KMS-11 (cell line): ENCODE measurements around the gene STX3.
"Not testable (repeated sequence)": the region's sequence is repeated elsewhere in the genome, so short reads cannot be mapped to it uniquely, and the experiment has no call there.

Experiments used
- H2AFZ ChIP-seq: fragments of 200-600 bp; sonication (generic); 2 replicates; pipeline ENCODE4 v1.6.1; 2016; ENCODE audit warnings: antibody characterized with exemption, mixed run types, low read depth
- H3K27ac ChIP-seq: fragments of 200-600 bp; sonication (generic); 2 replicates; pipeline ENCODE4 v1.6.1; 2016; ENCODE audit warnings: mild to moderate bottlenecking, mixed run types
- H3K27me3 ChIP-seq: fragments of 200-600 bp; sonication (generic); 2 replicates; pipeline ENCODE4 v1.6.1; 2017; ENCODE audit warnings: mild to moderate bottlenecking, low read depth, mixed run types, moderate library complexity; ENCODE audit not compliant: insufficient read depth
- H3K36me3 ChIP-seq: fragments of 200-600 bp; sonication (generic); 2 replicates; pipeline ENCODE4 v1.6.1; 2017; ENCODE audit warnings: mild to moderate bottlenecking, mixed run types; ENCODE audit not compliant: insufficient read depth
- H3K4me1 ChIP-seq: fragments of 200-600 bp; sonication (generic); 2 replicates; pipeline ENCODE4 v1.6.1; 2016; ENCODE audit warnings: mild to moderate bottlenecking, low read depth, mixed run types; ENCODE audit not compliant: poor library complexity, severe bottlenecking
- H3K4me2 ChIP-seq: fragments of 200-600 bp; sonication (generic); 2 replicates; pipeline ENCODE4 v1.7.0; 2016; ENCODE audit warnings: mild to moderate bottlenecking, mixed run types
- H3K4me3 ChIP-seq: fragments of 200-600 bp; sonication (generic); IDR thresholded peaks from 2 replicates; pipeline ENCODE4 v1.6.1; 2017; ENCODE audit warnings: low read depth, low read length, mixed read lengths; ENCODE audit not compliant: insufficient read depth
- H3K79me2 ChIP-seq: fragments of 200-600 bp; sonication (generic); 2 replicates; pipeline ENCODE4 v1.6.1; 2016; ENCODE audit warnings: low read depth, mixed run types; ENCODE audit not compliant: insufficient read depth
- H3K9ac ChIP-seq: fragments of 200-600 bp; sonication (generic); 2 replicates; pipeline ENCODE4 v1.6.1; 2016; ENCODE audit warnings: mild to moderate bottlenecking, mixed run types
- H4K20me1 ChIP-seq: fragments of 200-600 bp; sonication (generic); 2 replicates; pipeline ENCODE4 v1.6.1; 2016; ENCODE audit warnings: mild to moderate bottlenecking, mixed run types; ENCODE audit not compliant: insufficient read depth
- TF ChIP-seq, protein P1 (sequence below): fragments of 200-600 bp; sonication (generic); conservative IDR thresholded peaks from 2 replicates; pipeline ENCODE4 v1.6.1; 2017; ENCODE audit warnings: low read depth, mild to moderate bottlenecking, antibody characterized with exemption, low read length, moderate library complexity, mixed read lengths

The STX3 gene

DNA sequence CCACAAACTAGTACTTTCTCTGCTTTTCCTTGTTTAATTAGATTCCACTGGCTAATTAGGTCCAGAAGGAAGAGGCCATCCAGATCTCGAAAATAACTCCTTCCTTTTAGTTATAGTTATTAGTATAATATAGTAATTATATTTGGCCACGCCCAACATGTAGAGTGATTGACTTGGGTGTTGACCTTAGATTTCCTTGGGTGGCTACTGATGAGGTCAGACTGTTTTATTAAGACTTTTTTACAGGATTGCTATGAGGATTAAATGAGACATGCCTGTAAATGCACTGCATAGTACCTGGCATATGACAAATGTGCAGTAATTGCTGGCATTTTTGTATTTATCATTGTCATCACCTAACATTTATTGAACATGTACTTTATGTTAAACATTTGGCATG lies 26.9 kb downstream of the STX3 start:
- no peaks in the 10 kb centered on the region for H3K79me2 ChIP-seq
- no peaks in the 10 kb centered on the region for H3K4me1 ChIP-seq
- no peaks in the 10 kb centered on the region for H3K36me3 ChIP-seq
- TF ChIP-seq, protein P1, sequence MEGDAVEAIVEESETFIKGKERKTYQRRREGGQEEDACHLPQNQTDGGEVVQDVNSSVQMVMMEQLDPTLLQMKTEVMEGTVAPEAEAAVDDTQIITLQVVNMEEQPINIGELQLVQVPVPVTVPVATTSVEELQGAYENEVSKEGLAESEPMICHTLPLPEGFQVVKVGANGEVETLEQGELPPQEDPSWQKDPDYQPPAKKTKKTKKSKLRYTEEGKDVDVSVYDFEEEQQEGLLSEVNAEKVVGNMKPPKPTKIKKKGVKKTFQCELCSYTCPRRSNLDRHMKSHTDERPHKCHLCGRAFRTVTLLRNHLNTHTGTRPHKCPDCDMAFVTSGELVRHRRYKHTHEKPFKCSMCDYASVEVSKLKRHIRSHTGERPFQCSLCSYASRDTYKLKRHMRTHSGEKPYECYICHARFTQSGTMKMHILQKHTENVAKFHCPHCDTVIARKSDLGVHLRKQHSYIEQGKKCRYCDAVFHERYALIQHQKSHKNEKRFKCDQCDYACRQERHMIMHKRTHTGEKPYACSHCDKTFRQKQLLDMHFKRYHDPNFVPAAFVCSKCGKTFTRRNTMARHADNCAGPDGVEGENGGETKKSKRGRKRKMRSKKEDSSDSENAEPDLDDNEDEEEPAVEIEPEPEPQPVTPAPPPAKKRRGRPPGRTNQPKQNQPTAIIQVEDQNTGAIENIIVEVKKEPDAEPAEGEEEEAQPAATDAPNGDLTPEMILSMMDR = no peak
- no peak overlapping the region for H3K4me2 ChIP-seq
- H3K27me3 ChIP-seq = no peaks in the 10 kb centered on the region
- H2AFZ ChIP-seq = no peak overlapping the region
- no peak overlapping the region for H3K27ac ChIP-seq
- no peak overlapping the region for H3K9ac ChIP-seq
- H4K20me1 ChIP-seq = no peaks in the 10 kb centered on the region
- H3K4me3 ChIP-seq = no peak overlapping the region

DNA sequence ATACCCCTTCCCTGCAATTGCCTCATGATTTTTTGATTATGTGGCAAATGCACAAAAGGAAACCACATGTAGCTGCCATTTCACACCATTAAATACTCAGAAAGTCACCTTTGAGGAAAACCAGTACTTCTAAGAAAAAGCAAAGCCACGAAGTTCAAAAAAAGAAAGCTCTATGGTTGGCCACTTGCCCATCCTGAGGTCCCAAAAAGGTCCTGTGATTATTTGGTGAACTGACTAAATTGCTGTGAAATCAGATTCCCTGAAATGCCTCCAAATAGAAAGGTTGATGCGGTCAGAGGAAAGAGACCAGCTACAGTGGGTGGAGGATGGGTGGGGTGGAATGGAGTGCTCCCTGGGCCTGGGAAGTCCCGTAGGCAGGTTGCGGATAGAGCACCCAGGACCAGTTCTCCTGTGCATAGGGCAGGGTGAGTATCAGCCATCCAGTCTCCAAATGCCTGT lies 28.5 kb downstream of the STX3 start:
- Histone ChIP-seq H2AFZ (no peak overlapping the region), H3K36me3 (no peaks in the 10 kb centered on the region), H3K4me3 (no peak overlapping the region), H3K27ac (no peak overlapping the region), H3K4me1 (no peaks in the 10 kb centered on the region), H3K9ac (no peak overlapping the region), H4K20me1 (no peaks in the 10 kb centered on the region), H3K27me3 (no peaks in the 10 kb centered on the region), H3K79me2 (no peaks in the 10 kb centered on the region), H3K4me2 (no peak overlapping the region)
- TF ChIP-seq, protein P1 = no peak

DNA sequence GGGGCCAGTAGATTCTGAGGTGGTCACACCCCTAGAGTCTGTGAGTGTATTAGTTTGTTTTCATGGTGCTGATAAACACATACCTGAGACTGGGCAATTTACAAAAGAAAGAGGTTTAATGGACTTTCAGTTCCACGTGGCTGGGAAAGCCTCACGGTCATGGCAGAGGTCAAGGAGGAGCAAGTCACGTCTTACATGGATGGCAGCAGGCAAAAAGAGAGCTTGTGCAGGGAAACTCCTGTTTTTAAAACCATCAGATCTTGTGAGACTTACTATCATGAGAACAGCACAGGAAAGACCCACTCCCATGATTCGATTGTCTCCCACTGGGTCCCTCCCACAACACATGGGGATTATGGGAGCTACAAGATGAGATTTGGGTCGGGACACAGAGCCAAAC lies 29.3 kb downstream of the STX3 start:
- not testable (repeated sequence) for H3K4me3 ChIP-seq, H3K27me3 ChIP-seq, H2AFZ ChIP-seq, H3K36me3 ChIP-seq, H3K4me1 ChIP-seq, H3K9ac ChIP-seq, H4K20me1 ChIP-seq, H3K4me2 ChIP-seq, H3K27ac ChIP-seq, H3K79me2 ChIP-seq

DNA sequence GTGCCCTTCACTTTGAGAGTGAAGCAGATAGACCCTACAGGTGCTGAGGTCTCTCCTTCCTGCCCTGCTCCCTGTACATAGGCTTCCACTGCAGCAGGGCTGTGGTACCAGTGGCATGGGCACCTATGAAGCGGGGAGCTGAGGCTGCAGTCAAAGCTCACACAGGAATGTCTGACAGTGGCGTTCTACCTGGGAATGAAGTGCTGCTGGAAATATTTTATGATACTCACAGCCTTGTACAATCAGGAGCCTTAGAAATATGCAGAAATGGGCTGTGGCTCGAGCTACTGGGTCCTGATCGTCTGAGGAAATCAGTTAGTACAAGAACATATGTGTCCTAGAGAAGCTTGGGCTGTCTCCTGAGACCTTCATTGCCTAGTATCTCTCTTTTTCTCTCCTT lies 30.6 kb downstream of the STX3 start:
- TF ChIP-seq, protein P1 = no peak
- H3K27me3 ChIP-seq = no peaks in the 10 kb centered on the region
- H3K4me1 ChIP-seq = no peaks in the 10 kb centered on the region
- H4K20me1 ChIP-seq = no peaks in the 10 kb centered on the region
- no peak overlapping the region for H3K4me3 ChIP-seq
- no peaks in the 10 kb centered on the region for H3K79me2 ChIP-seq
- no peaks in the 10 kb centered on the region for H3K36me3 ChIP-seq
- no peak overlapping the region for H3K9ac ChIP-seq
- no peak overlapping the region for H3K27ac ChIP-seq
- H3K4me2 ChIP-seq = no peak overlapping the region
- no peak overlapping the region for H2AFZ ChIP-seq

DNA sequence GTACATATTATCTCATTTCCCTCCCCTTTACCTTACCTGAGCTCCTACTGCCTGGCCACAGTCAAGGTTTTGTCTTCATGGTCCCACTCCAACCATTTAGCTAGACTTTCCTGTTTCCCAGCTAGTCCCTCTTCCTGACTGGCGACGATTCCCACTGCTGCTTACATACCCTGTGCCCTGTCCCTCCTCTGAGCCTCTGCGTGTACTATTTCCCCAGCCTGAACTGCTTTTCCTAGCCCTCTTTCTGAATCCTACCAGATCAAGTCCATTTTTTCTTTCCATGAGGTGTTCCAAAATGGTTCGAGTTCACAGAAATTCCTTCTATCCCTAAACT lies 32.0 kb downstream of the STX3 start:
- H3K27me3 ChIP-seq = no peaks in the 10 kb centered on the region
- no peaks in the 10 kb centered on the region for H3K4me1 ChIP-seq
- H3K4me2 ChIP-seq = no peak overlapping the region
- no peak overlapping the region for H3K27ac ChIP-seq
- H3K4me3 ChIP-seq = no peak overlapping the region
- no peak overlapping the region for H3K9ac ChIP-seq
- TF ChIP-seq, protein P1 = no peak
- H3K36me3 ChIP-seq = no peaks in the 10 kb centered on the region
- H2AFZ ChIP-seq = no peak overlapping the region
- no peaks in the 10 kb centered on the region for H4K20me1 ChIP-seq
- no peaks in the 10 kb centered on the region for H3K79me2 ChIP-seq
